HG02943 (cell line): ENCODE results near the gene GSAP.
"Not testable (repeated sequence)": the region's sequence is repeated elsewhere in the genome, so short reads cannot be mapped to it uniquely, and the experiment has no call there.

Source experiments
- ATAC-seq: cut with Tn5 transposase; IDR thresholded peaks from one replicate; pipeline ENCODE4 v1.9.1; 2021; ENCODE audit warnings: mild to moderate bottlenecking, low read depth, moderate library complexity; ENCODE audit not compliant: unreplicated experiment

GSAP gene

DNA sequence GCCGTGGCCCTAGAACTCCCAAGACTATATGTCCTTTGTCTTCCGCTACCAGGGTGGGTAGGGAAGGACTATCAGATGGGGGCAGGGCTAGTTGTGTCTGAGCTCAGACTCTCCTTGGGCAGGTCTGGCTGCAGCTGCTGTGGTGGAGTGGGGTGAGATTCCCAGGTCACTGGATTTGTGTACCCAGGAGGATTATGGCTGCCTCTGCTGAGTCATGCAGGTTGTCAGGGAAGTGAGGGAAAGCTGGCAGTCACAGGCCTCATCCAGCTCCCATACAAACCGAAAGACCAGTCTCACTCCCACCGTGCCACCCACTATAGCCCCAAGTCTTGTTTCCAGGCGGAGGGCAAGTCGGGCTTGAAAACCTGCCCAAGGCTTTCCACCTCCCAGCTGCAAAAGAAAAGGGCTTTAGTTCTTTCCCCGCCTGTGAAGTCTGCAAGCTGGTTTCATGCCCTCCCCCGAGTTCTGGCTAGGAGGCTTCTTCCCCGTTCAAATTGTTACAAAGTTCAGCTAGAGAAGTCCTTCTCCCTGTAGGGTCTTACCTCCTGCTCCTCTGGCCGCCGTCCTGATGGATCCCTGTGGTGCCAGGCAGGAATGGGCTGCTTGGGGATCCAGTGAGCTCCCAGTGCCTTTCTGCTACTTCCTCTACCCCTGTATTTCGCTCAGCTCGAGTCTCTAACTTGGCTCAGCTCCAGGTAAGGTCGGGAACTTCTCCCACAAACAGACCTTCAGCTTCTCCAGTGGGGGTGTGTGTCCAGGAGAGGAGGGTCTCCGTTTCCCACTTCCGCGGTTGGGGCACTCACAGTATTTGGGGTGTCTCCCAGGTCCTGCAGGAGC lies 109.7 kb downstream of the GSAP start:
- no peak for ATAC-seq

DNA sequence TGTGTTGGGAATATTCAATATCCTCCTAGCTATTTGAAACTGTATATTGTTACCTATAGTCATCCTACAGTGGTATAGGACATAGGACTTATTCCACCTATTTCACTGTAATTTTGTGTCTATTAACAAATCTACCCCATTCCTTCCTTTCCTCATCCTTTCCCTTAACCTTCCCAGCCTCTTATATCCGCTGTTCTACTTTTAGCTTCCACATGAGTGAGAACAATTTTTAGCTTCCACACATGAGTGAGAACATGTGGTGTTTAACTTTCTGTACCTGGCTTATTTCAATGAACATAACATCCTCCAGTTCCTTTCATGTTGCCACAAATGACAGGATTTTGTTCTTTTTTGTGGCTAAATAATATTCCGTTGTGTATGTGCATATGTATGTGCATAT lies 120.6 kb downstream of the GSAP start:
- ATAC-seq = no peak

DNA sequence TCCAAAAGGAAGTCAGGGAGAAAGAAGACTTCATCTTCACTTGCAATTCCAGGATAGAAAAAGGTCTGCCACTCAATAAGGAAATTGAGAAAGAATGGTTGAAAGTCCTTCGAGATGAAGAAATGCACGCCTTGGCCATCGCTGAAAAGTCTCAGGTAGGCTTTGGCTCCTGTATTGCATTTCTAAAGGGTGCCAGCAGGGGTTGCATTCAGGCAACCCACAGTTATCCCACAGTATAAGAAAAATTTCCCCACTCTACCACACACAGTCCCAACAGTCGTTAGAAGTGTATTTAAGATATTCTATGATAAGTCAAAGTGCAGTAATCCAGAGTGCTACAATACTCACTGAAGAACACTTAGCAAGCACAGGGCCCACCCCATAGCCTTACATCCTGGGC lies 123.1 kb downstream of the GSAP start:
- ATAC-seq = no peak

DNA sequence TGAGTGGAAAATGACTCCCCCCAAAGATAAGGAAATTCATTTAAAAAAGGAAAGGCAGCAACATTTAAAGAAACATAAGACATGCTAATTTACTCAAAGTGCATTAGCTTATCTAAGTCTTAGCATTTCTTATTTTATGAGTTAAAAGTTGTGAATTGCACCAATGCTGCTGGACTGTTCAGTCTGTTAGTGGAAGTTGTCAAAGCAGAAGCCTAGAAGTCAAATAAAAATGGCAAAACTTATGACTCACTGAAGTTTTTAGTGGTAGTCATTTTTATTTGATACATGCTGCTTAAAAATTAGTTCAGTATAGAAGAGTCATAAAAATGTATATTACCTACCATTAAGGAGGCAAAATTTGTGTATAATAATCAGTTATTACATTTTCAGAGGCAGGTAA lies 125.7 kb downstream of the GSAP start:
- no peak for ATAC-seq

DNA sequence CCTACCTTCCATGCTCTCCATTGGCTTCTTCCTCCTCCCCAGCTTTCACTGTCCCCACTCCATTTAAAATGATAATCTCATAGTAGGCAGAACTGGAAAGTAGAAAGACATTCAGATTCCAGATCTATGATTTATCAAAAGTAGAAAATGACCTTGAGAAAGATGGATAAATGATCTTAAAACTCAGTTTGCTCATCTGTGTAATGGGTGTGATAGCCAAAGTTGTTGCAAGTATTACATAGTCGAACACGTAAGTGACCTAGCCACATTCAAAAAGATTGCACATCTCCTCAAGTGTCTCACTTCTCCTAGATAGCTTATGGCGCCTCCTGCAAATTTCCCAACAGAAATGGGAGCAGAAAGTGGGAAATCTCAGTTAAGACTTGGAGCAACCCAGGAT lies 126.8 kb downstream of the GSAP start:
- no peak for ATAC-seq

DNA sequence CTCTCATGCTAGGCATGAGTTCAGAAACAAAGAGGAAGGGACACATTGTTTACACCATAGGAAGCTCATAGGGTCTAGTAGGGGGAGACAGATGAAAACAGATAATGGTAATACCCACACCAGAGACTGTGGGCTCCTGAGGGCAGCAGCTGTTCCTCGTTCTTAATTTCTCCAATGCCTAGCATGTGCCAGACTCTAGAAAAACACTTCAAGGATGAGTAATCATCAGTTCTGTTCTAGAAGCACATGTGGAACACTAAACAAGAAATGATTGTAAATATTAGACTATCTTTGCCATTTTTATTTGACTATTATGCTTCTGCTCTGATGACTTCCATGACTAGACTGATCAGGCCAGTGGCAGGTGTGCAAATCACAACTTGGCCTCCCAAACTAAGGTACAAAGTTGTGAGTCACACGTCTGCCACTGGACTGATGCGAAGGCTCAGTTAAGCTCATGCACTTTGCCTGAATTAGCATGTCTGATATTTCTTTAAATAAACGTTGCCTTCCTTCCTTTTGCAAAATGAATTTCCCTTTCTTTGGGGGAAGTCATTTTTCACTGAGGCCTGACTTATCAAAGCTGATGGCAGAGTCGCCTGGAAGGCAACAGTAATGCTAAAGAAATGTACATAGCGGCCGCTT lies 127.4 kb downstream of the GSAP start:
- no peak for ATAC-seq

DNA sequence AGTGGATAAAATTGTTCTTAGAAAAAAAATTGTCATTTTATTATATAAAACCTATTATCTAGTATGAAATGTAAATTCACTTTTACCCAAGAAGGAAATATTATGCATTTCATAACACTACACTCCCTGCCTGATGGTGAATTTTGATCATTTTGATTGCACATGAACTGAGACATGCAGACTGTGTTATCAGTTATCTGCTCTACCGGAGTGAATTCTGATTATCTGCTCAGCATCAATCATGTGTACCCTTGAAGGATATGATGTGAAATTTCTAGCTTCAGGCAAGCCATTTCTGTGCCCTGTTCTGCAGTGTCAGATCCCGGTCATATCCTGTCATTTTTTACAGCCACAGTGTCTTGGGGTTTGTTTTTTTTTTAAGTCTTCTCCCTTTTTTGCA lies 131.5 kb downstream of the GSAP start:
- ATAC-seq = no peak

DNA sequence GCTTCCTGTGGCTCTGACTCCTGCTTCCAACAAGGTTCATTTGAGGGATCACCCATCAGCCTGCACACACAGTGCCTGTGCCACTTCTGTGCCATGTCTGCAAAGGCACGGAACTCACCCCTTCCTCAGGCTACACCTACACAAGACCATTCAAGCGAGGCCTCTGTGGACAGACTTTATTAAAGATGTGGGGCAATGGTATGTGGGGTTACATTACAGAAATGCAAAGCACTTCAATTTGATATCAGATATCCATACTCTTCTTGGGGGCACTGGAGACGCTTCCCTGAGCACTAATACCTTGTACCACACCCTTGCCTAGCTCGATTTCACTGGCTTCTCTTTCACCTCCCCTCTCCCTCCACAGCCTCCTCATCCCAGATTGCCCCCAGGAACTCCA lies 132.1 kb downstream of the GSAP start:
- ATAC-seq = no peak

DNA sequence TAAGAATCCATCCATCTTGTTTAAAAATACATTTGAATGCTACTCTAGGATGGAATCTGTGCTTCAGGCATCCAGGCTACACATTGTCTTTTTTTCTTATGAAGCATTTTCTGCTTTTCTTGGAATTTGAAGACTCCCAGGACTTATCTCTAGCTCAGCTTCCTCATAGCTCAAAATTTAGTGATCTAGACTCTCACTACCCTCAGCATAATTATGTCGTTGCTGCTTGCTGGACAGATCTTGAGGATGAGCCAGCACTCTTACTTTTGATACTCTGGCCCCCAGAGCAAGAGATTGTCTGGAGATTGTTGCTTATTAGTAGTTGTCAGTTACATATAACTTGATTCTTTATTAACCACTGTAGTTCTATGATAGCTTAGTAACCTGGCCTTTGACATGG lies 133.3 kb downstream of the GSAP start:
- no peak for ATAC-seq

DNA sequence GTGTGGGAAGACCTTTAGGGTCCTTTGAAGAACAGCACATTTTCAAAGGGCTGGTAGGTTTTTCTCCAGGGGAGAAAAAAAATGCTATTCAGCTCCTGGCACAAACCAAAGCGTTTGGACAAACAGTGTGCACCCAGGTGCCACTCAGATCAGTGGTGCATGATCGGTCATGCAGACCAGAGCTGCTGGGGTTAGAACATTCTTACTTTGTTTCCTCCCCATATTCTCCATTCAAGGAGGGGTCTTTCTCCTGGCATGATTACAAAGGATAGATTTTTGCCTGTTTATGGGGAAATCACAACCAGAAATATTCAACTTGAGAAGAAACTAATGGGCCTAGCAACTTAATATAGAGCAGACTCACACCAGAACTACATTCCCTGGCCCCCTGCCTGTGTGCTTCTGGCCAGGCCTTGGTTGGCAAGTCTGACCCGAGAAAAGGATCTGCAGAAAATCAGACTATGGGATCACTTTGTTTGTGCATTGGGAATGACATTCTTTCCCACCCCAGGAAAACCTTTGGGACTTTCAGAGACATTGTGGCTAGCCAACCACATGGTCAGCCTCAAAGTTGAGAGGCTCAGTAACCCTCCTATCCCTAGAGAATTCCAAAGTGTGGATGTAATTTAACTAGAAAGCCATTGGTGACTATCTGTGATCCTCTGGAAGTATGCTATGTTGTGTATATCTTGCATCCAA lies 134.2 kb downstream of the GSAP start:
- no peak for ATAC-seq

DNA sequence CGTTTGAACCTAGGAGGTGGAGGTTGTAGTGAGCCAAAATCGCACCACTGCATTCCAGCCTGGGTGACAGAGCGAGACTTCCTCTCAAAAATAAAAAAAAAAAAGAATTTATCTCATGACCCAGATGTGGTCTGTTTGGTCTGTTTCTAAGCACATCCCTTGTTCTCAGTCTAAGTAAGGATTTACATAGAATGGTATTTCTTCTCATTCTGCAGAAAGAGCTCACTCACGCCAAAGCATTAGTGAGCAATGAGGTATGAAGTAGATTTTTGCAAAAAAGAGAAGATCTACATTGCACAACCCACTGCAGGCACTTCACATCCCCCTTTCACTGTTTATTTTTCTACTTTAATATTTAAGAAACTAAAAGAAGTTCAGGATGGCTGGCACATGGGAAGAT lies 140.0 kb downstream of the GSAP start:
- no peak for ATAC-seq

DNA sequence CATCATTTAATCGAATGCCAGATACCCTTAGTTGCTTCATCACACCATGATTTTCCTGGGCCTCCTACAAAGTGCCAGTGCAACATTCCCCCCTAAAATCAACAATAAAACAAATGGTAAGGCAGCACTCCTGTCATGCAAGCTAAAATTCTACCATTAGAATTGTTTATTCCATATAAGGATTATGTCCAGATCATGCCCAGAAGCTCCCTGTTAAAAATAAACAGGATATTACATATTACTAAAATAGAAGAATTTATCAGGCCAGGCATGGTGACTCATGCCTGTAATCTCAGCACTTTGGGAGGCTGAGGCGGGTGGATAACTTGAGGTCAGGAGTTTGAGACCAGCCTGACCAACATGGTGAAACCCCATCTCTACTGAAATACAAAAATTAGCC lies 140.5 kb downstream of the GSAP start:
- not testable (repeated sequence) for ATAC-seq

DNA sequence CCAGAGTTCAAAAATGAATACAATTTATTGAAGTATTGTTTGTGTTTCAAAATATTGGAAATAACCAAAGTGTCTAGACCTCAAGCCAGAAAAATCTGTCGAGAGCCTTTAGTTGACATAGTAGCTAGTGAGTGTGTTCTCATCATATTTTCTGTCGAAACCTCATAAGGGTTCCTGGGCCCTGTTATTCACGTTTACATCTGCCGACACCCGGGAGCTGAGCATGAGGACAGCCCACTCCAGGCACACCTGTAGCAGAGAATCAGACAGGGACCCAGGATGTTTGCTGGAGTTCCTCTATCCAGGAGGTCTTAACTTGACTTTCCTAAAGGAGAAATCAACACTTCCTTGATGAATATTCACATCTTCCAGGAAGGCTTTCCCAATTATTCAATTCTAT lies 144.4 kb downstream of the GSAP start:
- ATAC-seq = no peak

DNA sequence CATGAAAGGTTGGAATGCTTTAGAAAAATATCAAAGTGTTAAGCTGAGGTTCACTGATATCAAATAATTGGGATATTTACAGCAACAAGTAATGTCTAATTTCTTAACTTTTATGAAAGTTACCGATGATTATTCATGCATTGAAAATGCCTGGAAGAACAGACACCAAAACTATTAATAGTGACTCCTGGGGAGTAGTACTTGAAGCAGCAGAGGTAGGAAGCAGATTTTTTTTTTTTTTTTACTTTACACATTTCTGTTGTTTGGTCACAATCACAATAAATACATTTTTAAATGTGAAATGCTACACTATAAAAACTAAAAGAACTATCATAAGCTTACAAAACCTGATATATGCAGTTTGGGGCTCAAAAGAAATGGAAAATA lies 146.1 kb downstream of the GSAP start:
- no peak for ATAC-seq

DNA sequence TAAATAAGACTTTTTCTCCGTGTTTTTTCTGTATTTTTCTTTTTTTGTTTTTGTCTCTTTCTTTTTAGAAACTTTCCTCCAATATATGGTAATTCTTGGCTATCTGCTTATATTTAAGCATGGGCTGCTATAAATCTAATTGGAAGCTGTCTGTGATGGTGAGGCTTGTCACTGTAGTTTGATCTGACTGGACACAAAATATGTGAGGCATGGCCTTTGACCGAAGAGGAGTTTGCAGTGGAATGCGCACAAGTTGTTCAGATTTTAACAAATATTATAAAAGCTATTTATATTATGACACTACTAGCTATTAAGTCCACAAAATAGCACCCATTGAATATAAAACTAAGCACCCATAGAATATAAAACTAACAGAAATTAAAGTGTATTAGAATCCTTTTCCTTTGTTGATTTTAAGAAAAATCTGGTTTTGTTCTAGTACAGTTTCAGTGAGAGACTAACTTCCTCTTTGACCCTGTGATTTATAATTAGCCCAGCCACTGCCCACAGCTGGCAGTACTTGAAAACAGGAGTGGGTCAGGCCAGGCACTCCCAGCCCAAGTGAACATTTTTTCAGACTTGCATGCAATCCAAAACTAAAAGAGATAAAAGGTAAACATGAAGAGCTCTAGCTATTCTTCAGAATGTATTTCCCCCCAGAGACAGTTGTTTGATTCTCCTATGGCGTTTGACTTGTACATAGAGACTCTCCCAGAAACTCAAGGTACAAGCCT lies 146.6 kb downstream of the GSAP start:
- peak; percentile 82 for ATAC-seq

DNA sequence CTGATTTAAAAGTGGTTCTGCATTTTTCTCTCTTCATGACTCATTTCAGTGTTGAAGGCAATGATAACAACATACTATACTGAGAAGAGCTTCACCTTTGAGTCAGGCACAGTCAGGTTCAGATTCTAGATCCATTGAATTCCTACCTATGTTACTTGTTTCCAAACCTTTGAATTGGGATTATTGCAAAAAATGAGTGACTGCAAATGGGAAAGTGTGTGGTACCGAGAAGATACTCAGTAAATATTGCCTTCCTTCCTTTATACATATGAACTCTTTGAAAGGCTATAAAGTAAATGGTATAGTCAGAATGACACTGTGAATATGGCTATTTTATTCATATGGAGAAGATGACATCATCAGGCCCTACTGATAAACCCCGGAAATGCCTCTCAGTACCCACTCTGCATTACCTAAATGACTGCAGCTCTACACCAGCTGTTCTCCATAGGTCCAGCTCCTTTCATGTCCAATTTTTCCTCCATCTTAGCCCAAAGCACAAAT lies 149.8 kb downstream of the GSAP start:
- ATAC-seq = no peak

DNA sequence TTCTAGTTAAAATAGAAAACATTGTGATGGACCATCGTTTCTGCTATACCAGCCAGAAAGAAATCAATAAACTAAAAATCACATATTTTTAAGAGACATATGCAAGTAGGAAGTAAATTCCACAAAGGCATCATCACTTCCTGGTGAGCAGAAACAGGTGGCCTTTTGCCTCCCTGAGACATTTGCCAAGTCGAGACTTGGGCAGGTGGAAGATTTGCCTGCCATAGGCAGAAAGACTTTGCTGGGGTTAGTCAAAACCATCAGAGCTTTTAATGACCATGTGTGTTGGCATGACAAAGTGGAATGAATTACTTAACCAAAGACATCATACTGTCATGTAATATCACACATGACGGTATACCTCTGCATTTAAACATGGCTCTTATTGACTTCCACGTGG lies 150.5 kb downstream of the GSAP start:
- ATAC-seq = no peak

DNA sequence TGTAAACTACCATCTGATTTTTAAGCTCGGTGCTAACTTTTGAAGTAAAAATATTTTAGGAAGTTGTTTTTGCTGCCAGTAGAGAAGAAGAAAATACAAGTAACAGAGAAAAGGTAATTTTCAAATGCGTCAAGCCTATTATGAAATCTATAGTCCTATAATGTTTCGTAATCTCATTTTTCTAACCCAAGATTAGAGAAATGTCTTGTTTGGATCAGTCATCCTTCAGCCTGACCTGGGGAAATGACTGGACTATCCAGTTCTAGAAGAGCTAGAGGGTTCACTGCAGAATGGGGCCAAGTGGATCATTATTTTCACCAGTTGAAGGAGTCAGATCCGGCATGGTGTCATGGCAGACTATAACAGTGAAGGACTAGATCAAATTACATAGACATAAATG lies 153.8 kb downstream of the GSAP start:
- no peak for ATAC-seq
